B cell (primary cell): ENCODE results near the gene CCDC177. TPM values are rescaled to one million over a fixed set of nuclear protein-coding genes. Genes with fewer than 3 reads are reported as not detected.
A peak's percentile ranks its signal among the peaks of the same experiment; 100 is the strongest.

ENCODE experiments used
- ATAC-seq: fragments of 200-7000 bp; cut with Tn5 transposase; one replicate; pipeline ENCODE4 v1.10.0; 2021; ENCODE audit warnings: low read depth, mild to moderate bottlenecking, moderate number of reproducible peaks, moderate library complexity
- CTCF ChIA-PET: fragments of 350-600 bp; sonication (Branson Sonifier 250); formaldehyde crosslinking; loops from one replicate; lab custom pipeline; 2021; ENCODE audit warnings: antibody characterized with exemption, inconsistent platforms; lab: Charles Lee
- POLR2A ChIA-PET: fragments of 350-600 bp; sonication (Branson Sonifier 250); formaldehyde crosslinking; loops from one replicate; lab custom pipeline; 2021; ENCODE audit warnings: antibody characterized with exemption; lab: Charles Lee
- DNase-seq: peaks from one replicate; pipeline ENCODE4 v3.0.0; 2013
- H2AFZ ChIP-seq: 2 replicates; pipeline ENCODE4 v1.6.1; 2012; ENCODE audit warnings: mild to moderate bottlenecking, low read depth, low read length; ENCODE audit not compliant: insufficient read depth, poor library complexity, severe bottlenecking
- H3K27ac ChIP-seq, 2 donors: 1 replicate in 1 of 2; 2 replicates in 1 of 2; pipeline ENCODE4 v1.5.1; 2012 to 2013; ENCODE audit warnings: low read length in 2 of 2, mild to moderate bottlenecking in 2 of 2, moderate library complexity in 1 of 2
- H3K27me3 ChIP-seq, 4 experiments: fragments of 200-600 bp in 1 of 4; sonication (generic) in 1 of 4; replicated peaks in 1 of 4; 1 replicate in 2 of 4; 2 replicates in 2 of 4; pipeline versions ENCODE4 v1.6.1 to v1.7.0; 2013 to 2016; ENCODE audit warnings: low read length in 3 of 4, mild to moderate bottlenecking in 2 of 4, mixed read lengths in 1 of 4, moderate library complexity in 1 of 4; ENCODE audit not compliant: insufficient read depth in 4 of 4, control insufficient read depth in 3 of 4; ENCODE audit errors: control extremely low read depth in 1 of 4
- H3K36me3 ChIP-seq, 2 experiments: replicated peaks in 1 of 2; 1 replicate in 1 of 2; 2 replicates in 1 of 2; pipeline versions ENCODE4 v1.6.1 to v1.7.1; 2013; ENCODE audit warnings: low read length in 1 of 2; ENCODE audit not compliant: insufficient read depth in 2 of 2, control insufficient read depth in 1 of 2; ENCODE audit errors: control extremely low read depth in 1 of 2, extremely low read depth in 1 of 2
- H3K4me1 ChIP-seq, 2 donors: fragments of 200-600 bp in 1 of 2; sonication (generic) in 1 of 2; 1 replicate in 1 of 2; 2 replicates in 1 of 2; pipeline versions ENCODE4 v1.5.1 to v1.6.1; 2013 to 2017; ENCODE audit warnings: low read length in 2 of 2; ENCODE audit not compliant: control insufficient read depth in 2 of 2, insufficient read depth in 2 of 2
- H3K4me2 ChIP-seq: replicated peaks from 2 replicates; pipeline ENCODE3; 2012; ENCODE audit warnings: mild to moderate bottlenecking, low read depth, low read length; ENCODE audit not compliant: poor library complexity, severe bottlenecking
- H3K4me3 ChIP-seq, 5 experiments: fragments of 200-600 bp in 1 of 5; sonication (generic) in 1 of 5; 1 replicate in 3 of 5; 2 replicates in 2 of 5; pipeline versions ENCODE4 v1.5.1 to v1.7.0; 2011 to 2016; ENCODE audit warnings: low read length in 4 of 5, mild to moderate bottlenecking in 4 of 5, low read depth in 2 of 5, control low read depth in 1 of 5, moderate library complexity in 1 of 5; ENCODE audit not compliant: insufficient read depth in 1 of 5; ENCODE audit errors: control extremely low read depth in 1 of 5, extremely low read depth in 1 of 5
- H3K79me2 ChIP-seq: fragments of 200-600 bp; sonication (generic); one replicate; pipeline ENCODE4 v1.6.0; 2016; ENCODE audit warnings: low read length; ENCODE audit not compliant: control insufficient read depth, insufficient read depth
- H3K9ac ChIP-seq: fragments of 200-600 bp; sonication (generic); 2 replicates; pipeline ENCODE4 v1.6.1; 2017; ENCODE audit warnings: mild to moderate bottlenecking, low read length, moderate library complexity
- H3K9me3 ChIP-seq, 3 donors: one replicate each; pipeline versions ENCODE4 v1.6.1 to v1.7.1; 2013; ENCODE audit warnings: low read length in 2 of 3; ENCODE audit not compliant: control insufficient read depth in 2 of 3, insufficient read depth in 1 of 3; ENCODE audit errors: control extremely low read depth in 1 of 3
- H4K20me1 ChIP-seq: 2 replicates; pipeline ENCODE4 v1.6.0; 2012; ENCODE audit warnings: mild to moderate bottlenecking, low read length; ENCODE audit not compliant: insufficient read depth, control insufficient read depth, poor library complexity, severe bottlenecking
- H3K27ac Mint-ChIP-seq: one replicate; pipeline ENCODE4 v1.8.0; 2021; ENCODE audit warnings: mixed read lengths
- H3K27me3 Mint-ChIP-seq: one replicate; pipeline ENCODE4 v1.8.0; 2021; ENCODE audit warnings: mixed read lengths
- H3K4me1 Mint-ChIP-seq: one replicate; pipeline ENCODE4 v1.8.0; 2021; ENCODE audit warnings: mixed read lengths
- H3K4me3 Mint-ChIP-seq: one replicate; pipeline ENCODE4 v1.8.0; 2021; ENCODE audit warnings: mixed read lengths
- H3K9me3 Mint-ChIP-seq: one replicate; pipeline ENCODE4 v1.8.0; 2022; ENCODE audit warnings: mixed read lengths; ENCODE audit not compliant: insufficient read depth
- EZH2 ChIP-seq: IDR thresholded peaks from 2 replicates; pipeline ENCODE4 v1.6.1; 2012; ENCODE audit warnings: borderline replicate concordance, low read depth, mild to moderate bottlenecking, moderate library complexity, low read length; ENCODE audit not compliant: insufficient read depth, poor library complexity, severe bottlenecking
- WGBS: methylation state at CpG from one replicate; pipeline ENCODE4 v1.1.5; 2013; ENCODE audit warnings: missing lambda C conversion rate; ENCODE audit not compliant: insufficient coverage; 5-methylcytosine and 5-hydroxymethylcytosine counted together
- intact Hi-C: fragments of 100-400 bp; cut with micrococcal nuclease; formaldehyde crosslinking; loops from one replicate; pipeline ENCODE4 v1.10.0; 2022
- polyA plus RNA-seq: library from polyadenylated mRNA; depleted of rRNA; stranded (reverse); fragments of >200 nt; gene quantifications from 2 replicates; pipeline ENCODE4 v1.2.3, GENCODE V29; 2012
- total RNA-seq, 2 donors: library from RNA; stranded (reverse); fragments of 120-200 nt in 1 of 2; gene quantifications; 1 replicate in 1 of 2; 2 replicates in 1 of 2; pipeline versions ENCODE4 v1.2.3 to v1.2.4, GENCODE V29; 2013 to 2022
- TF ChIP-seq, protein P1 (sequence below): fragments of 200-600 bp; IDR thresholded peaks from one replicate; pipeline ENCODE4 v1.8.0; 2022; ENCODE audit warnings: antibody characterized with exemption, mild to moderate bottlenecking

CCDC177 gene
- total and polyA plus RNA-seq, 2 donors (not counting 1 experiment from before 2014, with no cell fraction given), result not detected

DNA sequence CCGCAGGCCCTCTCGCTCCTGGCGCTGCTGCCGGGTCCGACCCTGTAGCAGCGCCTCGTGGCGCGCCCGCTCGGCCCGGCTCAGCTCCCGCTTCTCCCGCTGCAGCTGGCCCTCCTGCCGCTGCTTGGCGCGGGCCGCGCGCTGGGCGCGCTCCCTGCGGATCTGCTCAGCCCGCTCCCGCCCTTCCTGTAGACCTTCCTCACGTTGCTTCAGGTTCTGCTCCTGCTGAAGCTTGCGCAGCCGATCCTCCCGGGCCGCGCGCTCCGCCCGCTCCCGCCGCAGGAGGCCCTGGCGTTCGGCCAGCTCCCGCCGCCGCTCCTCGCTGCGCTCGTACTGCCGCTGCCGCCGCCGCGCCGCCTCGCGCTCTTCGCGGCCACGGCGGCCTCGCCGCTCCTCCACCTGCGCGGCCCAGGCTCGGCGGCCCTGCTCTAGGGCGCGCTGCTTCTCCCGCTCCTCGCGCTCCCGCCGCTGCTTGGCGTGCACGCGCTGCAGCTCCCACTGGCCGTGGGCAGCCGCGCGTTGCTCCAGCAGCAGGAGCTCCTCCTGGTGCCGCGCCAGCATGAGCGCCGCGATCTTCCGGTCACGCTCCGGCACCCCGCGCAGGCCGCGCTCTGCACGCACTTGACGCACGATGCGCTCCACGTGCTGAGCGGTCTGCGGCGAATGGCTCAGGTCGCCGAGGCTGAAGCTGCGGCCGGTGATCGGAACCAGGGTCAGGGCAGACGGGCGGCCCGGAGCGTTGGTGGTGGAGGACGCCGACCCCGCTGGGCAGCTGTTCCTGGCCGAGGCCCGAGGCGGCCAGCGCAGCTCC is 2.4 kb downstream of the CCDC177 start:
- Histone ChIP-seq H3K4me3 (peak overlapping the region in 2 of 5 experiments; percentile 9 to 39), H4K20me1 (no peaks in the 10 kb centered on the region), H3K27ac (no peak overlapping the region), H3K9ac (no peak overlapping the region), H3K27me3 (peaks cover 0 to 64% (median 37%) of the 10 kb centered on the region in 4 experiments), H3K79me2 (no peaks in the 10 kb centered on the region), H3K9me3 (peaks cover 0 to 8% (median 0%) of the 10 kb centered on the region in 3 donors), H3K4me1 (peaks cover 21 to 26% of the 10 kb centered on the region in 2 donors), H3K4me2 (peak overlapping the region; percentile 96), H2AFZ (peak overlapping the region; percentile 38), H3K36me3 (no peaks in the 10 kb centered on the region)
- no peak overlapping the region for H3K27ac Mint-ChIP-seq
- DNase-seq (peak; percentile 54), ATAC-seq (no peak)
- no peaks in the 10 kb centered on the region for H3K9me3 Mint-ChIP-seq
- 15% methylated on average over 112 of the region's 112 CpGs for WGBS
- peaks cover 12% of the 10 kb centered on the region for H3K4me1 Mint-ChIP-seq
- intact Hi-C loops, result loop anchor here (5.0 kb wide), 1 partner anchor 110 kb away; no protein-coding TSS in a partner anchor
- CTCF ChIA-PET, result interaction anchor here (1.5 to 8.7 kb wide), 4 partner anchors 8 to 336 kb away, joined by 5 to 102 read pairs (median 15); no protein-coding TSS in a partner anchor
- H3K4me3 Mint-ChIP-seq, result peak overlapping the region; percentile 55
- POLR2A ChIA-PET, result no interaction called here
- TF ChIP-seq EZH2, result no peak
- TF ChIP-seq, protein P1, sequence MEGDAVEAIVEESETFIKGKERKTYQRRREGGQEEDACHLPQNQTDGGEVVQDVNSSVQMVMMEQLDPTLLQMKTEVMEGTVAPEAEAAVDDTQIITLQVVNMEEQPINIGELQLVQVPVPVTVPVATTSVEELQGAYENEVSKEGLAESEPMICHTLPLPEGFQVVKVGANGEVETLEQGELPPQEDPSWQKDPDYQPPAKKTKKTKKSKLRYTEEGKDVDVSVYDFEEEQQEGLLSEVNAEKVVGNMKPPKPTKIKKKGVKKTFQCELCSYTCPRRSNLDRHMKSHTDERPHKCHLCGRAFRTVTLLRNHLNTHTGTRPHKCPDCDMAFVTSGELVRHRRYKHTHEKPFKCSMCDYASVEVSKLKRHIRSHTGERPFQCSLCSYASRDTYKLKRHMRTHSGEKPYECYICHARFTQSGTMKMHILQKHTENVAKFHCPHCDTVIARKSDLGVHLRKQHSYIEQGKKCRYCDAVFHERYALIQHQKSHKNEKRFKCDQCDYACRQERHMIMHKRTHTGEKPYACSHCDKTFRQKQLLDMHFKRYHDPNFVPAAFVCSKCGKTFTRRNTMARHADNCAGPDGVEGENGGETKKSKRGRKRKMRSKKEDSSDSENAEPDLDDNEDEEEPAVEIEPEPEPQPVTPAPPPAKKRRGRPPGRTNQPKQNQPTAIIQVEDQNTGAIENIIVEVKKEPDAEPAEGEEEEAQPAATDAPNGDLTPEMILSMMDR, result no peak
- H3K27me3 Mint-ChIP-seq, result peaks cover 60% of the 10 kb centered on the region
